CD1c-positive myeloid dendritic cell (primary cell): ENCODE measurements around the gene CDNF.
"Not testable (repeated sequence)": the region's sequence is repeated elsewhere in the genome, so short reads cannot be mapped to it uniquely, and the experiment has no call there.

Experiments
- DNase-seq: peaks from one replicate; pipeline ENCODE4 v3.0.0-alpha.2; 2016; ENCODE audit errors: extremely low spot score

Gene CDNF

GRCh38 chr10:14839305-14839695 lies 1.5 kb upstream of the CDNF start:
- DNase-seq, result peak; percentile 12

GRCh38 chr10:14838582-14839304 lies 906 bp upstream of the CDNF start:
- no peak for DNase-seq

GRCh38 chr10:14837003-14837756 lies 657 bp downstream of the CDNF start:
- DNase-seq, result no peak

GRCh38 chr10:14836208-14836607 lies 1.6 kb downstream of the CDNF start:
- no peak for DNase-seq

GRCh38 chr10:14833106-14833505 lies 4.7 kb downstream of the CDNF start:
- DNase-seq, result no peak

- peak; percentile 32 for DNase-seq
Observed at GRCh38 chr10:14826076-14826829, 11.6 kb downstream of the CDNF start.

GRCh38 chr10:14823966-14824365 lies 13.9 kb downstream of the CDNF start:
- DNase-seq, result no peak

- DNase-seq, result peak; percentile 48
Observed at GRCh38 chr10:14822879-14823755, 14.7 kb downstream of the CDNF start.

GRCh38 chr10:14821635-14822375 lies 16.0 kb downstream of the CDNF start:
- DNase-seq, result no peak

GRCh38 chr10:14820775-14821154 lies 17.1 kb downstream of the CDNF start:
- DNase-seq, result peak; percentile 28

- DNase-seq, result no peak
Observed at GRCh38 chr10:14820010-14820774, 17.6 kb downstream of the CDNF start.

GRCh38 chr10:14816717-14817116 lies 21.1 kb downstream of the CDNF start:
- DNase-seq, result not testable (repeated sequence)

- DNase-seq, result no peak
Observed at GRCh38 chr10:14815681-14816080, 22.2 kb downstream of the CDNF start.

- DNase-seq, result no peak
Observed at GRCh38 chr10:14812271-14812670, 25.6 kb downstream of the CDNF start.

- DNase-seq, result no peak
Observed at GRCh38 chr10:14810969-14811953, 26.6 kb downstream of the CDNF start.

- DNase-seq, result no peak
Observed at GRCh38 chr10:14806318-14806717, 31.5 kb downstream of the CDNF start.

GRCh38 chr10:14803827-14804226 lies 34.0 kb downstream of the CDNF start:
- DNase-seq, result no peak

- no peak for DNase-seq
Observed at GRCh38 chr10:14801723-14802122, 36.1 kb downstream of the CDNF start.

- no peak for DNase-seq
Observed at GRCh38 chr10:14800397-14800796, 37.4 kb downstream of the CDNF start.
